HG02588 (cell line): Measurements from ENCODE around the gene F3.

Experiments
- ATAC-seq: cut with Tn5 transposase; IDR thresholded peaks from one replicate; pipeline ENCODE4 v1.9.1; 2021; ENCODE audit warnings: mild to moderate bottlenecking, moderate library complexity; ENCODE audit not compliant: unreplicated experiment

The F3 gene

DNA sequence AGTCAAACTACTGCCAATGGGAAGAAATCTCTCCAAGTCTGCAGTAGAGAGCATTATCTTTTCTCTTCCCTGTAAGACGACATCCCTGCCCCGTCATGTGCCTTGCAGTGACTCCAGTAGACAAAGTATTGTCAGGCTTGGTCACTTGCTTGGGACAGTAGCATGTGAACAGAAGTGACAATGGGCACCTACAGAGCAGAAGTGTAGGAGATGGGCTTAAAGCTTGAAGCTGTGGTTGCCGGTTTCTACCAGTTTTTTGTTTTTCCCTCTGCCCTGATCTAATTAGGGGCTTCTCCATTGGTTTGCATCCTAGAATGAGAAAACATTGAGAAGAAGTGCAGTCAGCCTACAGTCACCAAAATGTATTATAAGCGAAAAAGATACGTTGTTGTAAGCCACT is 12.7 kb downstream of the F3 start:
- no peak for ATAC-seq

DNA sequence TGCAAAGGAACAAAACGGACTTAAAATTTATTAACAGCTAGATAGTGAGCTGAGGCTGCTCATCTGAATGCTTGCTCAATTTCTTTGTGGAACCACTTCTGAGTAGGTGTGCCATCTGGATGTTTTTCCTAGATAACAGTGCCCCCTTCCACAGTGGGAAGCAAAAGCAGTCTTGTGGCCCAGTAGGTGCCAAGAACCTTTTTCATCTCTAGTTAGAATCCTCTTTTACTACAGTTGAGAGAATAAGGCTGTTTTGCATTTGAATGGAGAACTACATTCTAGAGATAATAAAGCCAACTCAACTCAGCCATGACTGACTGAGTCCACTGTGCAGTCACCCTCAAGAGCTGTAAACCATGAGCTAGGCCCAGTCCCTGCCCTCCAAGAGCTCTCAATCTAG is 13.3 kb downstream of the F3 start:
- ATAC-seq = no peak

DNA sequence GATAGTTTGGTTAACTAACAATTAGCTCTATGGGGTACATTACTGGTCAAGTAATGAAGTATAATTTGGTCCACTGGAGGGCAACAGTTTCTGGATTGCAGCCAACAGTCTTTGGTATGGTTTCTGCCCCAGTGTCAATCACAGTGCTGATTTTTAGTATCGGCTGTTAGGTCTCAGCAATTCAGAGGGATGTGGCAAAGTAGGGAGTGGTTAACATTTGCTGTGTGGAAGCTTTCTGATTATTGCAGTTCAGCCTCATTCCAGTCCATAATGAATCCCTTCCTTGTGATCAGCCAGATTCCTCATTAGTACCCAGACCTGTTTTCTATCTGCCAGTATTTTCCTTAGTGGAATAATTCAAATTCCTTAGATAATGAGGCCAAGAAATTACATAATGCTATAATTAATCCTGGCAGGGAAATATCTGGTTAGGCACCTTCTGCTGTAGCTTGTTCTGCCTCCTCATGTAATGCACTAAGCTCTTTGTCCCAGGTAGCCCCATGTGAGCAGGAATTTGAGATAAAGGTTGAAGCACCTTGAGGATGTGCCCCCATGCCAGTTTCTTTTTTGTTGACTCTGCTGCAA is 14.0 kb downstream of the F3 start:
- ATAC-seq = no peak

DNA sequence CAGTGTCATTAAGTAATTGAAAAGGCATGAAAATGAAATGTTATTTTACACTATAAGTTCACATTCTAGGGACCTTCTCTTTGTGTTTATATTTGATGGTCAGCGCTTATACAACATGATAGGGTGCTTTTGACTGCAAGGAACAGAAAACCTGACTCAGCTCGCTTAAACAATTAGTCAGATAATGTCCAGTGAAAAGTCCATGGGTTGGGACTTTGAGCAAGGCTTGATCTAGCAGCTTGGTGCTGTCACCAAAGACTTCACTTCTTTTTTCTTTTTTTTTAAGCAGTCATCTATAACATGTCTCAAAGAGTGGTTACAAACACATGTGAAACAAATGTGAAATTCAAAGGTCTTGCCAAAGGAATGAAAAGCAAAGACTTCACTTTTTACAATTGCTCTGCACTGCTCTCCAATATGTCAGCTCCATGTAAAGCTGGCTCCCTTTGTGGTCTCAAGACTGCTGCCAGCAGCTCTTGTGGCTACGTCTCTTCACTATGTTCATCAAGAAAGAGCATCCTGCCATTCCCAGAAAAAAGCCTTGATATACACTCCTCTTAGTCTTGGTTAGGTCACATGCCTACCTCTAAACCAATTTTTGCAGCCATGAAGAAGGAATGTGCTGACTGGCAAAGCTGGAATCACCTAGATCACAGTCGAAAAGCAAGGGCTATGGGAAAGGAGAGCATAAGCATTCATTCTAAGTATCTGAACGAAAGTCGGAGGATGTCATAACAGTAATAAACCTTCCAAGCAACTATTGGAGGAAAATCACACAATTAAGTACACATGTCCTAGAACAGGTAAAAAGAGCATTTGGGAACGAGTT is 15.2 kb downstream of the F3 start:
- ATAC-seq = no peak

DNA sequence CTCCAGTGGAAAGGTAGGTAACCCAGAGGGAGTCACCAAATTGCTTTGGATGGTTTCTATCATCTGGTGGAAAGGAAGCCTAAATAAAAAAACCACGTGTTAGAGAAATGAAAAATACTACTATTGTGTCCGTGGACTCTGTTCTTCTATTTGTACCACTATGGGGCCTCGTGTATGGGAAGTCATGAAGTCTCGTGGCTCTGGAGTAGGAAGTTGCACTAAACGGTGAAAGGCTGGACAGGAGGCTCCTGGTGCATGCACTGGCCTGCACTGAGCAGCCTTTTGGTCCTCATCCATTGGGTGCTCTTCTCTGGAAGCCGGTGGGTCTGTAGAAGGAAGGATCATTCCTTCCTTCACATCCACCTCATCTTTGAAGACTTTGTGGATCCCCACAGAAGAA is 17.0 kb downstream of the F3 start:
- ATAC-seq = no peak

DNA sequence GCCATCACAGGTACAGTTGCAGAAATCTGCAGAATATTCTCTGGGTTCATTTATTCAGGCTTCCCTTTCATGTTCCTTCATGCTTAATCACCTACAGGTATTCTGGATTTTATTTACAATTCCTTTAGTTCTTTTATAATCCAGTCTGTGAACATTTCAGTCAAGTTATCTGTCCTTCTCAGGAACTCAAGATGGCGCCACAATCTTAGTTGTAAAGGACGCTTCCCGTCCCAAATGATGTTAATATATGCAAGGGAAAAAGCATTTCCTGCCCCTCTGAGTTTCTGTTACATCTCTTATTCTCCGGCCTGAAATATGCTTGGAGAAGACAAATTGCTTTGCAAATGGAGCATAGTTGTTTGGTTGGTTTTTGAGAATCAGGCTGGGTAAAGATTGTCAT is 19.3 kb downstream of the F3 start:
- ATAC-seq = no peak

DNA sequence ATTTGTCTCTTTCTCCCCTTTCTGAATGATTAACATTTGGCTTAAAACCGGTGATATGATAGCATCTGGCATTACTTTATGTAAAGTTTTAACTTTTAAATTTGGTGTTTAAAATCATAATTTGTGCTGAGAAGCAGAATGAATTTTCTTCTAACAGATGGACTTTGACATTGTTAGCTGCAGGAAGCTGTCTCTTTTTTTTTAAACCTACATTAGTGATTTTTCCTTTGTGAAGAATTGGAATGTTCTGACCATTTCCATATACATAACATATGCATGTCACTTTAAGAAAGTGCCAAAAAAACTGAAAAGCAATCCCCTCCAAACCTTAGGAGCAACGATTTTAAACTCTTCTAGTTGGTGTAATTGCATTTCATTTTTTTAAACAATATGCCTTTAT is 22.2 kb downstream of the F3 start:
- ATAC-seq = no peak

DNA sequence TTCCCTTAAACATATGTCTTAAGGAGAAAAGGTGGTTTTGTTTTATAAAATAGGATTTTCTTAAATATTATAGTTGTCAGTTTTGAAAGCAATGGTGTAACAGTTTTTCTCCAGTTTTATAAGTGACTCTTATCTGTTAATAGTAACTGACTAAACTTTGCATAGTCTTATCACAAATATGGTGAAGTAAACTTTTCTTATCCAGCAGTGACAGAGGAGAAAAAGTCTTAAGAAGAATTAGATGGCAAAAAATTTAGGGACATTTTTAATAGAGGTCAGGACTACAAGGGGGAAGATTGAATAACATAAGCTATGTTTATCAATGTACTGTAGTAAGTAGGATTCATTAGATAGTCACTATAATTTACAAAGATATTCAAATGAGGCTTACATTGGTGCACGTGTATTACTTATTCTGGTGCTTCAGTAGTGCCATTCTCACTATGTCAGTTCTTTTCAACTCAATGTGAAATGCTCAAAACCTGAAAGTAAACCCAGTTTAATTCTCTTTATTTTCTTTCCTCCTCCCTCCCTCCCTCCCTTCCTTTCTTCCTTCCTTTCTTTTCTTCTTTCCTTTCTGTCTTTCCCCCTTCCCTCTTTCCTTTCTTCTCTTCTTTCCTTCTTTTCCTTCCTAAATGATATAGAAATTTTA is 26.1 kb downstream of the F3 start:
- no peak for ATAC-seq

DNA sequence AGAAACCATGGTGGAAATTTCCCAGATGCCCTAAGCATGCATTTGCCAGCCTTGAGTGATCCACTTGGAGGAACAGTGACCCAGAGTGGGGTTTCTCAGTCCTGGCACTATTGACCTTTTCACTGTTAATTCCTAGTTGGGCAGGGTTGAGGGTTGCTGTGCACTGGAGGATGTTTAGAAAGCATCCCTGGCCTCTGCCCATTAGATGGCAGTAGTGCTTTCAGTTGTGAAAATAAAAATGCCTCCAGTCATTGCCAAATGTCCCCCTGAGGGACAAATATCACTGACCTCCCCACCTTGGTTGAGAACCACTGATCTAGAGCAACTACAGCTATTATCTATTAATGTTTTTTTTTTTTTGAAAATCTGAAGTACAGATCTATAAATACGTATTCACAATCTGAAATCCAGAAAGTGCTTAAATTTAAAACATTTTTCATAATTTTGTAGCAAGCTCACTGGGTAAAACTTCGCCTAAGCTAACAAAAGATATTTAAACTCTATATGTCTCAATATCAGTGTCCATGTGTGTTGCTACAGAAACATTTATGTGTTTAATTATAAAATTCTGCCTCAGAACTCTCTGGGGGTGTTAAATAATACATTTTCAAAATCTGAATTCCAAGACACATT is 27.3 kb downstream of the F3 start:
- ATAC-seq = no peak

DNA sequence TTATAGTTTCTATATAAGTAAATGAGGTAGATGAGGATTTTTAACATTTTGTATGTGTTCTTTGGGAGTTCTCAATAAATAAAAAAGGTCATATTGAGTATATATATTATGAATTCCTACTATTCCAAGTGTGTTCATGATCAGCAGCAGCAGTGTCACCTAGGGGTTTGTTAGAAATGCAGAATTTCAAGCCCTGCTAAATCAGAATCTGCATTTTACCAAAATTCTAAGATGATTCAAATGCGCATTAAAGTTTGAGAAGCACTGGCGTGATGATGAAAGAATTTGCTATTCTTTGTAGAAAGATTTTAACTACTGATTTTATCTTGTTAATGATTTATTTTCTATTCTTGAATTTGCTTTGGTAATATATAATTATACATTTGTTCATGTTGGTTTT is 28.7 kb downstream of the F3 start:
- ATAC-seq = no peak

DNA sequence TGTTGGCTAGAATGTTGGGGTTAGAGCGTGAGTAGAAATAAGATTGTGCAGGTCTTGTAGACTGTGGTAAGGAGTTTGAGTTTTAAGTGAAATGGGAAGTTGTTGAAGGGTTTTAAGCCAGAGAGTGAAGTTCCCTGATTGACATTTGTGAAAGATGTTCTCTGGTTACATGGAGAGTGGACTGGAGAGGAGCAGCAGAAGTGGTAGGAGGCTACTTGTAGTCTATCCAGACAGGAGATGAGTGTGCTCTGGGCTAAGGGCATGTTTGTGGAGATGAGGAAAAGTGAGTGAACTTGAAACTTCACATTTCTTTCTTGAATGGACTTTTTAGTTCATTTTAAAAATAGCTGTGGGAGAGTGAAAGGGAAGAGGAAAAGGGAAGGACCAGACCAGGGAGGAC is 37.0 kb downstream of the F3 start:
- no peak for ATAC-seq

DNA sequence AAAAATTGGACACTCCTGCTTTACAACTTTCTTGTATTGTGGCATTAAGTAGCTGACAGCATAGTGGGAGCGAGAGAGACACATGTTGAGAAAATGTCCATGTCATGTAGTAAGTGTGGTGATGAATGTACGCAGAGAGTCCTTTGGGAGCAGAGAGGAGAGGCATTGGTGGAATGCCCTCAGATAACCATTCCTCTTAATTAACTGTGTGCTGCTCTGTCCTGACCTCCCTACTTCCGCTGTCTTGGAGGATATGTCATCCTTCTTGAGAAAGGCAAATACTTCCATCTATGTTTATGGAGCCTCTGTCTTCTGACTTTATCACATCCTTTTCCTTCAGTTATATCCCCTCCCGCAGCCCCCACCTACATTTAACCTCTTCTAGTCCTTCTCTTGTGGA is 38.4 kb downstream of the F3 start:
- ATAC-seq = no peak

DNA sequence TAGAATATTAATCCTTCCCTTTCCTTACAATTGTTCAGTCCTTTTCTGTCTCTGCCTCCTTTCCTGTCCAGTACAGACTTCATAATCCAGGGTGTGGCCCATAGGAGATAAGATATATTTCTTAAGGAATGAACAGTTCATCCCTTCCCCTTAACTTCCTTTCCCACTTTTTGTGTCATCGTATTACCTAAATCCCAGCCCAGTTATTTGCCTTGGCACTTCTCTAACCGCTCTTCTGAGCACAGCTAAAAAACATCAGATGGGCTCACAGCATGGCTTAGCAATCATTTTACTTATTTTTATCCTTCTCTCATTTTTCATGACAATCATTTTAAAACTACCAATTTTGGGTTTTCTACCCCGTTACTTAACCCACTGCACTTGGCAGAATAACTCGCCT is 39.6 kb downstream of the F3 start:
- ATAC-seq = no peak

DNA sequence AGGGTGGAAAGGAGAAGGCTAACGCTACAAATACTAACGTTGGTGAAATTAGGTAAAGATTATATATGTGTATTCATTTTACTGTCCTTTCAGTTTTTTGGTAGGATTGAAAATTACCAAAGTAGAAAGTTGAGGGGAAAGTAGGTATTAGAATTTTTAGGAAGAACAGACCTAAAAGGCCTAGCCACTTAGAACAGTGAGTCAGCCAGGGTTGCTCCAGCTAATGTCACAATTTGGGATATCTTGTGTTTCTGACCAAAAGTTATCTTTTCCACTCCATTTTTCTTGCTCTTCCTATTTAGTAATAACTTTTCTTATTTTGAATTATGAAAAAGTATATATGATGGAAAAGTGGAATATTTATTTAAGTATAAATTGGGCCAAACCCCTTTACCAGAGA is 40.1 kb downstream of the F3 start:
- ATAC-seq = no peak

DNA sequence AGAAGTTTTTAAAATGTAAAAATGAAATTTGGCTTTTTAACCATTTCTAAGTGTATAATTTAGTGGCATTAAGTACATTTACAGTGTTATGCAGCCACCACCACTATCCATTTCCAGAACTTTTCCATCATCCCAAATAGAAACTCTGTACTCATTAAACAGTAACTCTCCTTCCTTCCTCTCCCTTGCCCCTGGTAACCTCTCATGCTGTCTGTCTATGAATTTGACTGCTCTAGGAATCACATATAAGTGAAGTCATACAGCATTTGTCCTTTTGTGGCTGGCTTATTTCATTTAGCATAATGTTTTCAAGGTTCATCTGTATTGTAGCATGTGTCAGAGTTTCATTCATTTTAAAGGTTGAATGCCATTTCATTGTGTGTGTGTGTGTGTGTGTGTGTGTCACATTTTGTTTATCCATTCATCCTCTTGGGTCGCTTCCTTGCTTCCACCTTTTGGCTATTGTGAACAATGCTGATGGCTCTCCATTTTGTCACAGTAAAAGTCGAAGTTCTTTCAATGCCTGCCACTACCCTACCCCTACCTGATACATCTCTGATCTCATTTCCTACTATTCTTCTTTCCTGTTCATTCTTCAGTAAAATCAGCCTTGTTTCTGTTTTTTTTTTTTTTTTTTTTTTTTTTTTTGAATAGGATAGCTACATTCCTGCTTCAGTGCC is 45.3 kb downstream of the F3 start:
- no peak for ATAC-seq

DNA sequence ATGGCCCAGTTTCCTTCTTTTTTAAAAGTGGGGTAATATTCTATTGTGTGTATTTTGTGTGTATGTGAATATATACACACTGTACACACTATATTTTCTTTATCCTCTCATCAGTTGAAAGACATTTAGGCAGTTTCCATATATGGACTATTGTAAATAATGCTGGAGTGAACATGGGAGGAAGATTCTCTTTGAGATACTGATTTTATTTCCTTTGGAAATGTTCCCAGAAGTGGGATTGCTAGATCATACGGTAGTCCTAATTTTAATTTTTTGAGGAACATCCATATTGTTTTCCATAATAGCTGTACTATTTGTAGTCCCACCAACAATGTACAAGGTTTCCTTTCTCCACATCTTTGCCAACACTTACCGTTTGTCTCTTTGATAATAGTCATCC is 51.0 kb downstream of the F3 start:
- no peak for ATAC-seq

DNA sequence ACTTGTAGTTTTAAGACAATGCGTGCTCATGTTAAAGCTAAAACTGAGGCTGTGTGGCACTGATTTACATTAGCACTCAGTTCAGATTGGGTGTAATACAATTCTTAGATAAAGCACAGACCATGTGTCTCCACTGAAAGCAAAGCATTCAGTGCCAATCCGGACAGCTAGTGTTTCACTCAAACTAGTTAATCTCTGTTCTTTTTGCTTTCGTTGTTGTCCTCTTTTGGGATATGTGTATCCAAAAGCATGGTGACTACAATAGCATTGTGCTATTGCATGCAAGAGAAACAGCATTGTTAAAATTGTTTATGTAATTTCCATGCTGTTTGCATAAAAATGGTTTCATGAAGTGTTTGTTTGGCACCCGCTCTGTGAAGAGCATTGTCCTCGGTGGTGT is 54.6 kb downstream of the F3 start:
- ATAC-seq = no peak

DNA sequence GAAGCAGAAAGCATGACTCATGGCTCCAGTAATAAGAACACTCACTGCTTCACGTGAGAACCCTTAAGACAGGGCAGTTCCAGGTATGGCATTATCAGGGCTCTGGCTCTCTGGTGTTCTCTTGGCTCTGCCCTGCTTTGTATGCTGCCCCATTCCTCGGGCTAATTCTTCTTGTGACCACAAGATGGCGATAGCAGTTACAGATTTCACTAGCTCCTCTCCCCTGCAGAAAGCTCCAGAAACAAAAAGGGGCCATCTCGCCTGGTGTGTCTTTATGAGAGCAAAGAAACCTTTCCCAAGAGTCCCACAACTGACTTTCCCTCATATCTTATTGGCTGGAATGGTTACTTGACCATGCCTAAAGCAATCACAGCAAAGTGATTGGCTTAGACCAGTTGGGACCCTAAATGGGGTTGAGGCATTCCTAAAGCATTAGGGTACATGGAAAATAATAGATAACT is 60.1 kb downstream of the F3 start:
- ATAC-seq = peak; percentile 90

DNA sequence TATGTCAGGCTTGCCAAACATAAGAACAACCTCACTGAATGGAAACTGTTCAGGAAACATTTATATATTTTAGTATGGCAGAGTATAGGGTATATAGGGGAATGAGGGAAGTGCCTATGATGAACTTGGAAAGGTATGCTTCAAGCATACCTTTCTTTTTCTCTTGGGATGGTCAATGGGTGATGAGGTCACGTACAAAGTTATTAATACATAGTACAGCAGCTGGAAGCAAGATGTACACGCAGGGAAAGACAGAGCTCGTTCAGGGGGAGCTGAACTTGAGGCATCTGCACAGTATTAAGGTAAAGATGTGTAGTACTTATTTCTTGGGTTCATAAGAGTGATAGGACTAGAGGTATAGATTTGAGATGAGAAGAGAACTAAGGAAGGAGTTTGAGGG is 61.9 kb downstream of the F3 start:
- ATAC-seq = no peak
